ENCODE data around the gene TMEM8B.

- TF ChIP-seq CTCF (IDR thresholded peaks at IDR 0.05 in 2 of 3, conservative IDR thresholded peaks at IDR 0.05 in 1 of 3; ENCODE audit: borderline replicate concordance in 1 of 3, insufficient read depth in 1 of 3, low read depth in 2 of 3, low read length in 2 of 3) (no peak), JUND (IDR thresholded peaks at IDR 0.05) (no peak), POLR2A (IDR thresholded peaks at IDR 0.05; ENCODE audit: borderline replicate concordance, extremely low read depth, insufficient read depth, insufficient read length) (no peak), POLR2AphosphoS5 (IDR thresholded peaks at IDR 0.05; ENCODE audit: low read depth, low read length) (no peak)
These were observed 62.6 kb downstream of the TMEM8B start for GRCh38 chr9:35891646-35892045.
